Prostate gland (tissue), 2 donors: ENCODE results near the gene ARID3B.

Experiments used
- POLR2A ChIP-seq: fragments of 450-650 bp; IDR thresholded peaks from one replicate; pipeline ENCODE4 v1.6.1; 2016; ENCODE audit warnings: antibody characterized with exemption, mild to moderate bottlenecking
- POLR2AphosphoS5 ChIP-seq: sonication (generic); formaldehyde crosslinking; IDR thresholded peaks from one replicate; pipeline ENCODE4 v1.6.1; 2017; ENCODE audit warnings: antibody characterized with exemption
- TF ChIP-seq, protein P1 (sequence below), 4 experiments: fragments of 200-600 bp in 2 of 4; fragments of 450-650 bp in 2 of 4; sonication (generic) in 2 of 4; IDR thresholded peaks; 1 replicate in 3 of 4; 2 replicates in 1 of 4; pipeline ENCODE4 v1.5.1; 2016 to 2019; ENCODE audit warnings: antibody characterized with exemption in 4 of 4, mild to moderate bottlenecking in 2 of 4, moderate library complexity in 2 of 4

- TF ChIP-seq POLR2A (no peak), POLR2AphosphoS5 (no peak)
- TF ChIP-seq, protein P1, sequence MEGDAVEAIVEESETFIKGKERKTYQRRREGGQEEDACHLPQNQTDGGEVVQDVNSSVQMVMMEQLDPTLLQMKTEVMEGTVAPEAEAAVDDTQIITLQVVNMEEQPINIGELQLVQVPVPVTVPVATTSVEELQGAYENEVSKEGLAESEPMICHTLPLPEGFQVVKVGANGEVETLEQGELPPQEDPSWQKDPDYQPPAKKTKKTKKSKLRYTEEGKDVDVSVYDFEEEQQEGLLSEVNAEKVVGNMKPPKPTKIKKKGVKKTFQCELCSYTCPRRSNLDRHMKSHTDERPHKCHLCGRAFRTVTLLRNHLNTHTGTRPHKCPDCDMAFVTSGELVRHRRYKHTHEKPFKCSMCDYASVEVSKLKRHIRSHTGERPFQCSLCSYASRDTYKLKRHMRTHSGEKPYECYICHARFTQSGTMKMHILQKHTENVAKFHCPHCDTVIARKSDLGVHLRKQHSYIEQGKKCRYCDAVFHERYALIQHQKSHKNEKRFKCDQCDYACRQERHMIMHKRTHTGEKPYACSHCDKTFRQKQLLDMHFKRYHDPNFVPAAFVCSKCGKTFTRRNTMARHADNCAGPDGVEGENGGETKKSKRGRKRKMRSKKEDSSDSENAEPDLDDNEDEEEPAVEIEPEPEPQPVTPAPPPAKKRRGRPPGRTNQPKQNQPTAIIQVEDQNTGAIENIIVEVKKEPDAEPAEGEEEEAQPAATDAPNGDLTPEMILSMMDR (IDR thresholded peaks at IDR 0.05), result no peak
These were observed 24.5 kb downstream of the ARID3B start for GRCh38 chr15:74565381-74566085.
